GM12878 (cell line): ENCODE measurements around the gene ZSCAN9.

Experiments used
- CEBPB ChIP-seq, 2 experiments: fragments of 150-350 bp in 1 of 2; IDR thresholded peaks; 2 replicates each; pipeline ENCODE4 v1.6.1; 2012 to 2014; ENCODE audit warnings: low read depth in 2 of 2, low read length in 2 of 2, borderline replicate concordance in 1 of 2, inconsistent platforms in 1 of 2
- CTCF ChIP-seq, 3 experiments: IDR thresholded peaks in 2 of 3; conservative IDR thresholded peaks in 1 of 3; 2 replicates each; pipeline ENCODE4 v1.5.1; 2011; ENCODE audit warnings: low read depth in 3 of 3, low read length in 3 of 3, mild to moderate bottlenecking in 3 of 3, control low read depth in 2 of 3, moderate library complexity in 2 of 3, inconsistent platforms in 1 of 3, mixed read lengths in 1 of 3; ENCODE audit not compliant: control insufficient read depth in 2 of 3, insufficient read depth in 1 of 3; ENCODE audit errors: extremely low read depth in 1 of 3
- GABPA ChIP-seq: IDR thresholded peaks from 2 replicates; pipeline ENCODE4 v1.6.1; 2014; ENCODE audit warnings: antibody characterized with exemption, low read depth, mild to moderate bottlenecking, inconsistent platforms
- IRF3 ChIP-seq: fragments of 450-650 bp; IDR thresholded peaks from 2 replicates; pipeline ENCODE4 v1.6.1; 2014; ENCODE audit warnings: mild to moderate bottlenecking
- IRF4 ChIP-seq: IDR thresholded peaks from 2 replicates; pipeline ENCODE4 v1.6.1; 2011; ENCODE audit warnings: low read depth, low read length
- MAX ChIP-seq: IDR thresholded peaks from 2 replicates; pipeline ENCODE4 v1.6.1; 2012; ENCODE audit warnings: low read depth, low read length, improper control_type of control experiment
- POLR2AphosphoS5 ChIP-seq: IDR thresholded peaks from 2 replicates; pipeline ENCODE4 v1.6.1; 2011; ENCODE audit warnings: mild to moderate bottlenecking, low read length, inconsistent platforms
- RCOR1 ChIP-seq: conservative IDR thresholded peaks from 2 replicates; pipeline ENCODE4 v1.6.1; 2012; ENCODE audit warnings: low read depth, low read length, improper control_type of control experiment
- SIN3A ChIP-seq: IDR thresholded peaks from 2 replicates; pipeline ENCODE4 v1.6.1; 2012; ENCODE audit warnings: low read depth, low read length, improper control_type of control experiment
- ZBTB33 ChIP-seq: fragments of 450-650 bp; IDR thresholded peaks from 2 replicates; pipeline ENCODE4 v1.6.1; 2017; ENCODE audit warnings: mild to moderate bottlenecking
- ZNF24 ChIP-seq: fragments of 450-650 bp; IDR thresholded peaks from 2 replicates; pipeline ENCODE4 v1.6.1; 2017; ENCODE audit warnings: antibody characterized with exemption, mild to moderate bottlenecking
- ZNF274 ChIP-seq: IDR thresholded peaks from one replicate; pipeline ENCODE4 v1.8.0; 2011; ENCODE audit not compliant: insufficient read length, insufficient read depth

- TF ChIP-seq GABPA (no peak), IRF3 (no peak), CTCF (IDR thresholded peaks at IDR 0.05 in 2 of 3, conservative IDR thresholded peaks at IDR 0.05 in 1 of 3; ENCODE audit: control insufficient read depth in 2 of 3, extremely low read depth in 1 of 3, insufficient read depth in 1 of 3, low read depth in 3 of 3, low read length in 3 of 3) (no peak), SIN3A (no peak), ZBTB33 (no peak), RCOR1 (no peak), ZNF24 (no peak), IRF4 (no peak), ZNF274 (no peak), MAX (no peak), CEBPB (IDR thresholded peaks at IDR 0.05; ENCODE audit: borderline replicate concordance in 1 of 2, low read depth in 2 of 2, low read length in 2 of 2) (no peak), POLR2AphosphoS5 (no peak)
Observed at GRCh38 chr6:28232785-28233184, 7.7 kb downstream of the ZSCAN9 start.
